HG03097 (cell line): ENCODE results near the gene STAC.

Experiments
- ATAC-seq: cut with Tn5 transposase; IDR thresholded peaks from one replicate; pipeline ENCODE4 v1.9.1; 2021; ENCODE audit not compliant: unreplicated experiment, low FRiP score

The STAC gene, protein sequence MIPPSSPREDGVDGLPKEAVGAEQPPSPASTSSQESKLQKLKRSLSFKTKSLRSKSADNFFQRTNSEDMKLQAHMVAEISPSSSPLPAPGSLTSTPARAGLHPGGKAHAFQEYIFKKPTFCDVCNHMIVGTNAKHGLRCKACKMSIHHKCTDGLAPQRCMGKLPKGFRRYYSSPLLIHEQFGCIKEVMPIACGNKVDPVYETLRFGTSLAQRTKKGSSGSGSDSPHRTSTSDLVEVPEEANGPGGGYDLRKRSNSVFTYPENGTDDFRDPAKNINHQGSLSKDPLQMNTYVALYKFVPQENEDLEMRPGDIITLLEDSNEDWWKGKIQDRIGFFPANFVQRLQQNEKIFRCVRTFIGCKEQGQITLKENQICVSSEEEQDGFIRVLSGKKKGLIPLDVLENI

DNA sequence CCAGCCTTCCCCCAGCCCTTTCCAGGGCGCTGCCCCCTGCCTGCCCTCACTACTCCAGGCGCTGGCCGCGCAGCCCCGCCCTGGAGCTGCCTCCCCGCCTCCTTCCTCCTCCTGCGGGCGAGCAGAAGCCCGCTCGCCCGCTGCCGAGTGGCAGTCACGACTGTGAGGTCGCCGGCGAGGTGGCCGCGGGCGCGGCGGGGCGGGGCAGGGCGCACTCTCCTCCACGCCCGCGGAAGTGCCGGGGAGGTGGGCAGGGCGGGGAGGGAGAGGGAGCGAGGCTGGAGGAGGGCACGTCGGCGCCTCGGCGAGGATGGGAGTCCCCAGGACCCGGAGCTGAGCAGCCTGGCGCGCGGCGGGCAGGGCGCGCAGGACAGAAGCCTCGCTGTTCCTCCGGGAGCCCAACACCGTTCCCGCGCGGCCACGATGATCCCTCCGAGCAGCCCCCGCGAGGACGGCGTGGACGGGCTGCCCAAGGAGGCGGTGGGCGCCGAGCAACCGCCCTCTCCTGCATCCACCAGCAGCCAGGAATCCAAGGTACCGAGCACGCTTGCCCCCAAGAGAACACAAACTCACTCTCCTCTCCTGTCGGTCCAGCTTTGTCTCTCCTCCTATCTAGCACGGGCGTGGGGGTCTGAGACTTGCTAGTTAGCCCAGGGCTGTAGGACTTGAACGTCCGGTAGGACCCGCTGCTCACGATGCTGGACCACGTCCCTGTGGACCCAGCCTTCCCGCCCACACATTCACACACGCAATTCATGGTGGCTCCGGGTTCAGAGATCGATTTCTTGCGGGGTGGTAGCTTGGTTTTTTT is at the start of gene STAC:
Gene STAC (plus strand): TSS at position 284 of the 811 bp plus-strand sequence. CDS start 140 bp downstream, at position 424.
- peak; percentile 38 for ATAC-seq

DNA sequence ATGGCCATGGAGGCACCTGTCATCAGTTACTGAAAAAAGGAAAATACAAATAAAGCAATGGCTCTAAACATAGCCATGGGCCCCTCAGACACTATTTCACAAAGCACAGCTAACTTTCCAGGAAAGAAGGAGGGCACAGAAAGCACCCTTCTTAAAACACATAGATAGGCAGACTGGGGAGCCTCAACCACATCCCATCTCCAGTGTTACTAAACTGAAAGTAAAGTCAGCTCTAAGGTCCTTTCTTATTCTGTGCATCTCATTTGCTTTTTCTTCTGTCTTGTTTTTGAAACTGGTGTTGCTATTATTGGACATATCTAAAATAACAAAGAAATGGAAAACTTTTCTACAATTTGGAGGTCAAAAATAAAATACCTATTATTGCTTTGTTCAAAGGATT is 48.2 kb upstream of the STAC start:
- ATAC-seq, result no peak

DNA sequence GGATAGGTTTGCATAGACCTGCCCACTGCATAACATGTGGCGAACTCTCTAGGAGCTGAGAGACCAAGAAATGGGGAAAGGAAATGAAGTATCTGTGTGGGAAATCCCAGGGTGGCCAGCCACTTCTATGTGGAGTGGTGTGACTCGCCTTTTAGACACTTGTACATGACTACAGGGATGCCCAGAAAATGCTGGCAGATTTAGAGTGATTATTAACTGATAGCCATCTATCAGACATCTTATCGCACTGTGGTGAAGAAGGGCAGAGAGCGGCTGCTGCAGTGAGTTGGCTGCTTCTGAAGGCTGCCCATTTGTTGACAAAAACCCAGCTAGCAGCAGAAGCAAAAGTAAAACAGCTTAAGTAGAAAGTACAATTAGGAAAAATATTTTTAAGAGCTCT is 18.1 kb upstream of the STAC start:
- no peak for ATAC-seq

DNA sequence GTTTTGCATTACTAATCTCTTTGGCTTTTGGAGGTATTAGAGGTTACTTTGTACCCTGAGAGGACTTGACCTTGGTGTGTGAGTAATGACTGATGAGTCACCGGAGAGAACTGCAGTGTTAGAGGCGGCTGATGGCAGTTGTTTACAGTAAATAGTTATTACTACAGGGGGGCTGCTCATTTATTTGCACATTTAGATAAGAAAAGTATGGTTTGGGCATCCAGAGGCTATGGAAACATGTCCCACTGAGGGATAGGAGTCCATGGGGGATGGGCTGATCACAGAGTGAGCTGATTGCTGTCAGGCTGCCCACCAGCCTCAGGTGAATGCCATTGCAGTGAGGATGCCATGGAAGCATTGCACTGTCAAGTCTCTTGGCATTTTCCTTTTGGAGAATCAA is 17.3 kb upstream of the STAC start:
- ATAC-seq, result no peak

DNA sequence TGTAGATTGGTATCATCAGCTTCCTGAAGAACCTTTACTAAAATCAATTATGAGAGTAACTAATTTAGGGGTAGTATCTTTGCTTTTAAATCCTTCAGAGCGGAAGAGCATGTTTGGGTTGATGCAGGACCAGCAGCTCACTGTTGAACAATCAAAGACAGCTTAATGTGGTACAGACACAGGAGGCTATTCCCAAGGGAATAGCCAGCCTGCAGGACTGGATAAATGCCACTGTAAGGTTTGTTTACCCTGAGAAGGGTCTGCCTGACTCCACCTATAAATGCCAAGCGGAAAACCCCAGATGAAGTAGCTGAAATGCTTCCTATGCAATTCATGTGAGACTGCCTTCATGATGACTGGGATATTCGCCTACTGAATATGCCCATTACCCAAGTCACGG is 16.0 kb upstream of the STAC start:
- ATAC-seq, result no peak

DNA sequence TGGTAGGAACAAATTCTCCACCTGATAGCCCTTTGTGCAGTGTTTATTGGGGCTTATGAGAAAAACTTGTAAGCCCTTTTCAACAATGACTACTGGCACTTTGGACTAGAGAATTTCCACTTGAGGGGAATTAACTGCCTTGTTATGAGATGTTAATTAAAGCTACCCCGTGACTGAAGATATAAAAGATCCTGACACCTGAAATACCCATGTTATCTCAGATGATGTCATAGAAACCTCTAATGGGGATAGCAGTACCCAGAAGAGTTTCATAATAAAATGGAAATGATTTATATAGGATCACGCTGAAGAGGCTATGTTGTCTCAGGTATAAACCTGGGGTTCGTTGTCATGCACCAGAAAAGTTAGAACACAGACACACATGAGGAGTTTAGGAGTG is 14.5 kb upstream of the STAC start:
- ATAC-seq, result no peak

DNA sequence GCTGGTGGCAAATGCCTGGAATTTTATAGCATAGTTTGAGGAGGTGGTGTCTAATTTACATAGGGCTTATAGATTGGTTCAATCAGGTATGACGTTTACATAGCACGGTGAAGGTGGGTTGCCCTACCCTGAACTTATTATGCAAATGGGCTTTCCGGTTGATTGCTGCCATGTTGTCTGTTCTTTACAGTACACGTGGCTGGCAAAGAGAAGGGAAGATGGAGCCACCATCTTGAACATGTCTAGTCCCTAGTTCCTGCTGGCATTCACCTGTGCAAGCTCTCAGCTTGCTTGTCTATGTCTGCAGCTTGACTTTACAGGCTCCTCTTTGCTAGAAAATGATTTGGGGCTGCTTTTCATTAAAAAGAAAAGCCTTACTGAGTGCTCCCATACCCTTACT is 14.0 kb upstream of the STAC start:
- ATAC-seq, result no peak

DNA sequence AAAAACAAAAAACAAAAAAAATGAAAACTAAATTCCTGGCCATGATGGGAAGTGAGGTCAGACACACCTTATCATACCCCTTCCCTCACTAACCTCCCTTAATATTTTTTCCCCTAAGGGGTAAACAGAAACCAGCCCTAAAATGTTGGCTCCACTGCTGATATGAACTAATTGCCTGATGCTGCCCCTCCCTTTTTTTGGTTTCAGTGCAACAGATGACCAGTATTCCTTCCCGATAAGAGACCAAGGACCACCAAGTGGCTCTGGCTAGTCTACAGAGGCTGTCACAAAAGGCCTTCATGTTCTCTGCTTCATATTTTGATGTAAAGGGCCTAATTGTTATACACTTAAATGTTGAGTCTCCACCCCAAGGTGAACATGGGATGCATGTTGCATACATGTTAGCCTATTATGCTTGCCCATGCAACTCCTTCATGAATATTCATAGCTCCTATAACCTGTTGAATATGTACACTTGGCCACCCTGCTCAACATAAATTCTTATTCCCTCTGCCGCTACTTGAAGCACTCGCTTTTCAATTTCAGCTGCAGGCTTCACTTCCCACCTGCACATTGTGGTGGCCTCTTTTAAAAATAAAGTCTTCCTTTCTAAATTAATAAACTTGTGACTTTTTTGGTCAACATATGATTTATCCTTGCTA is 12.3 kb upstream of the STAC start:
- no peak for ATAC-seq

DNA sequence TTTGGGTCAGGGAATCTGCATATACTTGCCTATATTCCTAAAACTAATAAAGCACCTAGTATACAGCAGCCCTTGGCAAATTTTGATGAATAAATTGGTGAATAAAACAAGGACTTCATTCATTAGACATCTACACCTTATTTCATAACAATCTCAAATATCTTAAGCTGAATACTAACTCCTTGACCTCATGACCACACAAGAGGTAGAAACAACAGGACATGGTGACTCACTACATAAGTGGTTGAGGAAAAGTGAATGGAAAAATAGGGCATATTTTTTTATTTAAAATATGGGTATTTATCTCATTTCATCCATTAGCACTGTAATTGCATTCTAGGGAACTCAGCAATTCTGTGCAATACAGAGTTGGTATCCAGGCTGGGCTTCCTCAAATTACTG is 7.8 kb upstream of the STAC start:
- no peak for ATAC-seq

DNA sequence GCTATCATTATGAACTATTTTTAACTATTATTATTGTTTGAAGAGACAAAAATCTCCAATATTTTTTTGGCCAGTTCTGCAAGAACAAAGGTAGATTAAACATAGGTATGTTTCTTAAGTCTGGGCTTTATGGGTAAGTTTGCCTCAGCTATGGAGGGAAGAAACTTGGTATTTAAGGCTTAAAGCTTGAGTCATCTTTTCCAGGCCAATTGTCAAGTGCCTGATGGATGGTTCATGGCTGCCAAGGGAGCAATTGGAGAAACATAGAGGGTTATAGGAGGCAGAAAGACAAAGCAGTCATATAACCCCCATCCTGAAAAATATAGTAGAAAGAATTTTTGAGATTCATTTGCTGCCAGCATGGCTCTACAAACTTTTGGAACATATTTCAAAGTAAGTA is 7.2 kb upstream of the STAC start:
- no peak for ATAC-seq

DNA sequence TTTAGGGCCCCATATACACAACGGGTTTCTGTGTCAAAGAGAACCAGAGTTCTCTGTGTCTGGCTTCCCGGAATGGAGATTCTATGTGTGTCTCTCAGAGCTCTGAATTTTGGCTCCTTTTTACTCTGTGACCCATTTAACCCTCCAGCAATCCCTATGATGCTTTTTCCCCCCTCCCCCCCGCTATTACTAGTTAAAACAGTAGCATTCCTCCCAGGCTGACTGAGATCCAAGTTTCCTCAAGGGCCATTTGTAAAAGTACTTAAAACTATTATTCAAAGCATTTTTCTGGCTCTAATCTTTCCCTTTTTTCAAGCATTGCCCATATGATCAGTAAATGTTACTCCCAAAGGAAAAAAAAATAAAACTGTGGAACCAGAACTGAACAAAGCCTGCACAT is 6.6 kb upstream of the STAC start:
- no peak for ATAC-seq

DNA sequence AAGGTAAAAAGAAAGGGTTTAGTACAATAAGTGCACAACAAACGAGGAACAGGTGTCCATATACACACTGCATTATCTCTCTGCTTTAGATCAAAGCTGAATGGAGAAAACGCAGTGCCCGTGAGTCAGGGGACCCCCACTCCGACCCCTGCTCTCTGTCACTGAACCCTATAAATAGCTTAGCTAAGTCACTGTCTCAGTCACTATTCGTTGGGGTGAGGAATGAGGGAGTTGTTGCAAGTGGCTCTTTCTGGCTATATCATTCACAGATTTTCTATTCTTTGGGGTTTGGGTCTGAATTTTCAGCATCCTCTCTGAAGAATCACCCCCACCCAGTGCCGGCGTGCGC is 458 bp upstream of the STAC start:
- no peak for ATAC-seq

DNA sequence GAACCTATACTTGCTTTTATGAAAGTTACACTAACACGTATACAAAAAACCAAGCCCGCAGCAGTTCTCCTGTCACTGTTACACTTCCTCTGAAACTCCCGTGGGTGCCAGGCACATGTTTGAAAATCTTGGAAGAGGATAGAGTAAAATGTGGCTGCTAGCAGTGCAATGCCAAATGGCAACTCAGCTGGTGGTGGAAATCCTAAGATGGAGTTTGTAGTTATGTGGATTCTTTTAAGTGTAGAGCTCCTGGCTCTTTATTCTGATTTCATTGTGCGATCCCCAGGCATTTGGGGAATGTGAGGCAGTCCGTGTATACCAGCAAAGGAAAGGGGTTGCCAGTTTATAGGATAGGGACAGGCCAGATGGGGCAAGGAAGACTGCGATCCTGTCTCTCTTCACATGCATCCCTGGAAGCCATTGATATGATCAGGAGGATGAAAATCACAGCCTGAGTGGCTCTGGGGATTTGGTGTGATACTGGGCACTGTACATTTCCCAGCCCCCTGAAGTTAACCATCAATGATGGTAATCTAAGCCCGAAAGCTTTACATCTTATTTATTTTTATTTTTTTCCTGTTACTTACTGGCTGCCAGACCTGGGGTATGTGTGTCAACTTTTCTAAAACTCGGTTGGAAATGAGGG is 1.1 kb downstream of the STAC start:
- ATAC-seq, result no peak

DNA sequence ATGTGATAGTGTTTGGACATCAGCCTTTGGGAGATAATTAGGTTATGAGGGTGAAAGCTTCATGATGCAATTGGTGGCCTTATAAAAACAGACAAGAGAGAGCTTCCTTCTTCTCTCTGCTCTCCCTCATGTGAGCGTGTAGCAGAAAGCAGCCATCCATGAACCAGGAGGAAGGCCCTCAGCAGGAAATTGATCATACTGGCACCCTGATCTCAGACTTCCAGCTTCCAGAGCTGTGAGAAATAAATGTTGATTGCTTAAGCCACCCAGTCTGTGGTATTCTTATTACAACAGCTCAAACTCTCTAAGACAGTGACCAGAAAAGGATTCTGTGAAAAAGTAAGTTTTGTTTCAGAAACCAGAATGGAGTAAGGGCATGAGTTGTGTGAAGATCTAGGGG is 13.3 kb downstream of the STAC start:
- no peak for ATAC-seq

DNA sequence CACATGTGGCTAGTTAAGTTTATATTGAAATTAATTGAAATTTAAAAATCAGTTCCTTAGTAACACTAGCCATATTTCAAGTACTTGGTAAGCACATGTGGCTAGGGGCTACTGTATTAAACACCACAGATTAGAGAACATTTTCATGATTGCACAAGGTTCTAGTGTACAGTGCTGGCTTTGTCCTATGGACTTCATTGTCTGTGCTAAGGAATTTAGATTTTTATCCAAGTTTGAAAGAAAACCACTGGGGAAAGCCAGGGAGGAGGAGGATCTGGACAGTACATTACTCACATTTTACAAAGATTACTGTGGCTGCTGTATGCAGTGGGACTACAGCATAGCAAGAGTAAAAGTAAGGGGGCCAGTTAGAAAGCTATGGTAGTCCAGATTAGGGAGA is 13.9 kb downstream of the STAC start:
- ATAC-seq, result no peak

DNA sequence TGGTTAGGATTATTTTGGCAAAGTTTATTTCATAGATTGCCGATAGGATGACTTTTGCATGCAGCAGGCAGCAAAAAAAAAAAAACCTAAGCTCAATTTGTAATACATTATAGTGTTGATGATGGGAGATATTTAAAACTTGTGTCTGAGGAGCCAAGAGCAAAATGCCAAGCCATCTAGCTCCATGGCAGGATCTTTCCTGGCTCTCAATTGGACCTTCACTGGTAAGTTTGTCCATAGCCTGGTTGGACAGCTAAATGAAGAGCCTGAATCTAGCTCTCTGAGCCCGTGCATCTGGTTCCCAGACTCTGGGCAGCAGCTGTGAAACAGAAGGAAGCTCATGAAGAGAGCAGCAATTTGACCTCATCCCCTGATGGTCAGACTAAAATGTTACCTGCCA is 17.5 kb downstream of the STAC start:
- ATAC-seq, result no peak

DNA sequence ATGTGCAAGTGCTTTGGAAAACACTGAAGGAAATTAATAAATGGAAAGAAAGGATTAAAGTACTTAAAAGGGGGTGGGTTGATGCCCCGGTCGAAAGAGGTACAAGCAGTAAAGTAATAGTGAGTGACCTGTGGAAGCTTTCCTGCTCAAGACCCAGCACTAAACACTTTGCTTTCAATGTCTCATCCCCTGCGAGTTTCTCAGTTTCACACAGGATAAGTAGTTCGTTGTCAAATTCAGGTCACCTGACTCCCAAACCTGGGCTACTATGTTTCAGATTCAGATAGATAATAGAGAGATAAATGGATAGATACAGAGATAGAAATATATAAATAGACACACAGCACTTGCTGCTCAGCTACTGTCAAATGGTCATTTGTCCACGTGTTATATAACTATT is 19.6 kb downstream of the STAC start:
- ATAC-seq, result no peak

DNA sequence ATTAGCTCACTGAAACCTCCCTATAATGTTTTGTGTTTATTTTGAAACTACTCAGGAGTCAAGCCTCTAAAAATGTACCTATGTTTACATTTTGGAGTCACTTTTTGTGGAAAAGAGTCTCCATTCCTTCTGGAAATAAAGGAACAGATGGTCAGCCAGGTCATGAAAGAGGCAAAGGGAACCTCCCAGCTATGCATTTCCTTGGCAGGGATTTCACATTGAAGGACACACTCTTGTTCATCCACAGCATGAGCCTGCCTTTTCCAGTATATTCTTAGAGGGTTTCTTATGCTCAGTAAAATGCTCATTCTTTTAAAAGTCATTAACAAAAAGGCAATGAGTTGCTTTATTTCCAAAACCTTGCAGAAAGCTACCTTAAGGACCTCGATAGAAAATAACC is 20.8 kb downstream of the STAC start:
- ATAC-seq, result no peak

DNA sequence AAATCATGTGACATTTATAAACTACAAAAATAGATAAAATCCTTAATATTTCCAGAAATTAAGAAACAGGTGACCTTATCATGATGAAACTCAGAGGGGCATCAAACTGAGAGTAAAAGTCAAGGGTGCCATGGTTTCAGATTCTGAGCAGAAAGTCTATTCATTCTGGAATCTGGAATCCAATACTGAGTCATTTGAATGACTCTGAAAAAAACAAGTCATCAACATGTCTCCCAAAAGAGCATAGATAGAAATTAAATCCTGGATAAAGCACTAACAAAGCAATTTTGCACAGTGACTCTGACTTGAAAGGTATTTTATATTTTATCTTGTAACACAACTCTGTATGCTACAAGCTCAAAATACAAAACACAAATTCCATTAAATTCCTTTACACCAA is 23.4 kb downstream of the STAC start:
- ATAC-seq, result no peak

DNA sequence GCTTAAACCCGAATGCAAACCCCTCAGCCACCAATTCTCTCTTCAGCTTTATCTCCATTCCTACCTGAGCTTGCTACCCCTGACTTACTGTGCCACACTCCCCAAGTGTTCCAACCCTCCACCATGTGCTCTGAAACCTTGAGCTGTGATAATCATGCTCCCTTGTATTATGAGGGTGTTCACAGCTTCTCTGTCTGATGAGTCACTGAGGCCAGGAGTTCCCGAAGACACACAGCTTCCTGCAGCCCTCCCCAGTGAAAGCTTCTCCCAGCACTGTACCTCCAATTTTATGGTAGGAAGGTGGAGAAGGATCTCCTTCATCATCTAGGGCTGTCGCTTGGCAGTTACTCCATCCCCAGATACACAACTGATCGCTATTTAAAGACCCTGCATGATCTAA is 24.9 kb downstream of the STAC start:
- ATAC-seq, result no peak

DNA sequence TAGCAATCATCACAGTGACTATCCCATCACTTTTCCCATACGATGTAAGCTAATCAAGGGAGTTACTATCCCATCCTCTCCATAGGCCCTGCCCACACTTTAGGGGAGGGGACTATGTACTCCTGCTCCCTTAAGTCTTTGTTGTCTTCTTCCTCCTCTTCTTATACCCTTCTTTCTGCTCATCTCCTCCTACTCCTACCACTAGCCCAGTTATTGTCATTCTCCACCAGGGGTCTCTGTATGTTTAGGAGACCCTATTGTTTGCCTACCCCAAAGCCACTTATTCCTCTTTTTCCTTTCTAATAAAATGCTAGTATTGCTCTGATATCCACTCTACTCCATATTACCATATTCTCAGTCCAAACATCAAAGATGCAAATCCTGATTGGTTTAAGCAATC is 27.8 kb downstream of the STAC start:
- no peak for ATAC-seq
